ENCODE data around the gene SLC22A7. TPM values are rescaled to one million over a fixed set of nuclear protein-coding genes. Genes with fewer than 3 reads are reported as not detected.

SLC22A7 gene
- total RNA-seq, 1 experiment from 2014 or later: not detected

GRCh38 chr6:43283905-43284304 lies 14.2 kb upstream of the SLC22A7 start:
- Histone ChIP-seq H3K27ac (ENCODE audit: low read length) (no peak overlapping the region), H3K4me3 (ENCODE audit: low read length) (peak overlapping the region; percentile 59), H2AFZ (ENCODE audit: low read length) (peak overlapping the region; percentile 82), H3F3A (ENCODE audit: low read length, unreplicated experiment) (no peaks in the 10 kb centered on the region), H3K9ac (ENCODE audit: low read length) (no peak overlapping the region), H3K4me1 (ENCODE audit: insufficient read depth, low read length) (peaks cover 4% of the 10 kb centered on the region; the same call in 1 of the 2 replicates), H3K79me2 (ENCODE audit: low read length) (no peaks in the 10 kb centered on the region), H3K9me3 (ENCODE audit: low read length) (no peaks in the 10 kb centered on the region), H4K20me1 (ENCODE audit: low read length) (no peaks in the 10 kb centered on the region), H3K36me3 (ENCODE audit: low read depth, low read length) (no peaks in the 10 kb centered on the region), H3K27me3 (ENCODE audit: low read length) (peaks cover 8% of the 10 kb centered on the region; the same call in 1 of the 2 replicates), H3K4me2 (ENCODE audit: low read length) (peak overlapping the region; percentile 83), H3K9me2 (replicated peaks; ENCODE audit: low read length) (no peaks in the 10 kb centered on the region)
- POLR2A ChIA-PET (ENCODE audit: unreplicated experiment): no interaction called here
- DNase-seq: peak; percentile 34
- intact Hi-C loops (cut with micrococcal nuclease): no loop called here
- TF ChIP-seq CTCF (conservative IDR thresholded peaks at IDR 0.05; ENCODE audit: low read depth, low read length) (no peak), EZH2phosphoT487 (IDR thresholded peaks at IDR 0.05; ENCODE audit: borderline replicate concordance, low read length) (no peak), EZH2 (IDR thresholded peaks at IDR 0.05; ENCODE audit: low read length, unreplicated experiment) (no peak)
- peak; percentile 82 for ATAC-seq
- BruUV-seq (replicated peaks): no TSS peak
- CTCF ChIA-PET: no interaction called here

- Histone ChIP-seq H3F3A (ENCODE audit: low read length, unreplicated experiment) (no peaks in the 10 kb centered on the region), H2AFZ (ENCODE audit: low read length) (no peak overlapping the region), H3K27me3 (ENCODE audit: low read length) (peaks cover 8% of the 10 kb centered on the region; the same call in 1 of the 2 replicates), H3K4me3 (ENCODE audit: low read length) (no peak overlapping the region), H3K27ac (ENCODE audit: low read length) (no peak overlapping the region), H3K79me2 (ENCODE audit: low read length) (no peaks in the 10 kb centered on the region), H3K9me3 (ENCODE audit: low read length) (no peaks in the 10 kb centered on the region), H3K9ac (ENCODE audit: low read length) (no peak overlapping the region), H4K20me1 (ENCODE audit: low read length) (no peaks in the 10 kb centered on the region), H3K4me2 (ENCODE audit: low read length) (no peak overlapping the region), H3K4me1 (ENCODE audit: insufficient read depth, low read length) (peaks cover 4% of the 10 kb centered on the region; the same call in 1 of the 2 replicates), H3K36me3 (ENCODE audit: low read depth, low read length) (no peaks in the 10 kb centered on the region), H3K9me2 (replicated peaks; ENCODE audit: low read length) (no peaks in the 10 kb centered on the region)
- no peak for DNase-seq
- TF ChIP-seq EZH2phosphoT487 (IDR thresholded peaks at IDR 0.05; ENCODE audit: borderline replicate concordance, low read length): no peak
- TF ChIP-seq CTCF (conservative IDR thresholded peaks at IDR 0.05; ENCODE audit: low read depth, low read length): no peak
- TF ChIP-seq EZH2 (IDR thresholded peaks at IDR 0.05; ENCODE audit: low read length, unreplicated experiment): no peak
- no TSS peak for BruUV-seq (replicated peaks)
- ATAC-seq: no peak
- ChIA-PET CTCF (no interaction called here), POLR2A (ENCODE audit: unreplicated experiment) (no interaction called here)
- intact Hi-C loops (cut with micrococcal nuclease): no loop called here
Measured at GRCh38 chr6:43284991-43285781, 12.9 kb upstream of the SLC22A7 start.

GRCh38 chr6:43285832-43286231 lies 12.2 kb upstream of the SLC22A7 start:
- Histone ChIP-seq H3K4me1 (ENCODE audit: insufficient read depth, low read length) (peaks cover 4% of the 10 kb centered on the region; the same call in 1 of the 2 replicates), H3K27me3 (ENCODE audit: low read length) (peaks cover 8% of the 10 kb centered on the region; the same call in 1 of the 2 replicates), H3F3A (ENCODE audit: low read length, unreplicated experiment) (no peaks in the 10 kb centered on the region), H2AFZ (ENCODE audit: low read length) (no peak overlapping the region), H3K9me3 (ENCODE audit: low read length) (no peaks in the 10 kb centered on the region), H3K9me2 (replicated peaks; ENCODE audit: low read length) (no peaks in the 10 kb centered on the region), H3K27ac (ENCODE audit: low read length) (no peak overlapping the region), H3K36me3 (ENCODE audit: low read depth, low read length) (no peaks in the 10 kb centered on the region), H4K20me1 (ENCODE audit: low read length) (no peaks in the 10 kb centered on the region), H3K9ac (ENCODE audit: low read length) (no peak overlapping the region), H3K4me2 (ENCODE audit: low read length) (no peak overlapping the region), H3K79me2 (ENCODE audit: low read length) (no peaks in the 10 kb centered on the region), H3K4me3 (ENCODE audit: low read length) (no peak overlapping the region)
- POLR2A ChIA-PET (ENCODE audit: unreplicated experiment): no interaction called here
- ATAC-seq (no peak), DNase-seq (no peak)
- TF ChIP-seq EZH2 (IDR thresholded peaks at IDR 0.05; ENCODE audit: low read length, unreplicated experiment) (no peak), EZH2phosphoT487 (IDR thresholded peaks at IDR 0.05; ENCODE audit: borderline replicate concordance, low read length) (no peak), CTCF (conservative IDR thresholded peaks at IDR 0.05; ENCODE audit: low read depth, low read length) (no peak)
- intact Hi-C loops (cut with micrococcal nuclease): no loop called here
- CTCF ChIA-PET: no interaction called here
- BruUV-seq (replicated peaks): no TSS peak
